ENCODE measurements around the gene RGS19. TPM values are rescaled to one million over a fixed set of nuclear protein-coding genes. Genes with fewer than 3 reads are reported as not detected.
A peak's percentile ranks its signal among the peaks of the same experiment; 100 is the strongest.

The RGS19 gene
- total and polyA plus RNA-seq, 3 experiments from 2014 or later: 35.3 to 120 (median 36.9) TPM

DNA sequence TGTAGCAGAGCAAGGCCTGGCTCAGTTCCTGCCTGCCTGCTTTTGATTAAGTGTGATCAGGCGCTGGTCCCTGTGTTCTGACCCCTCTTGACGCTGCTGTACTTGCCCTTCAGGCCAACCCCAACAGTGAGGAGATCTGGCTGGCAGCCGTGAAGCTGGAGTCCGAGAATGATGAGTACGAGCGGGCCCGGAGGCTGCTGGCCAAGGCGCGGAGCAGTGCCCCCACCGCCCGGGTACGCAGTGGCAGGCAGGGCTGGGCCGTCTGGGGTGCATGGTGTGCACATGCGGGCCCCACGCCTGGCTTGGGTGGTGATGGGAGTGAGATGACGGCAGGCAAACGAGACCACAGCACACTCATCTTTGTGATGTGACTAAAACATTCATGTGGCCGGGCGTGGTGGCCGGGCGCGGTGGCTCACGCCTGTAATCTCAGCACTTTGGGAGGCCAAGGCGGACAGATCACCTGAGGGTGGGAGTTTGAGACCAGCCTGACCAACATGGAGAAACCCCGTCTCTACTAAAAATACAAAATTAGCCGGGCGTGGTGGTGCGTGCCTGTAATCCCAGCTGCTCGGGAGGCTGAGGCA lies 53.4 kb downstream of the RGS19 start:
- H3K27ac ChIP-seq (ENCODE audit: low read depth, low read length): no peak overlapping the region
- H3K4me1 ChIP-seq (ENCODE audit: insufficient read depth, low read length): no peaks in the 10 kb centered on the region
- peaks cover 82% of the 10 kb centered on the region for H3K36me3 ChIP-seq (ENCODE audit: insufficient read depth, low read length)
- Mint-ChIP-seq H3K27ac (peak overlapping the region in 2 of 8 donors; percentile 12 to 47), H3K4me3 (no peak overlapping the region), H3K4me1 (no peaks in the 10 kb centered on the region), H3K27me3 (no peaks in the 10 kb centered on the region), H3K9me3 (no peaks in the 10 kb centered on the region), H3K36me3 (peaks cover 7 to 99% (median 11%) of the 10 kb centered on the region in 3 donors)
- H3K27me3 ChIP-seq (ENCODE audit: insufficient read depth, low read length, poor library complexity, severe bottlenecking): no peaks in the 10 kb centered on the region
- ChIA-PET CTCF (interaction anchor here (0.7 to 3.5 kb wide), 2 partner anchors 13 to 32 kb away, joined by 4 to 19 read pairs; no protein-coding TSS in a partner anchor), POLR2A (no interaction called here)
- DNase-seq: no peak
- H3K9me3 ChIP-seq (ENCODE audit: low read length): no peaks in the 10 kb centered on the region
- no peak overlapping the region for H3K4me3 ChIP-seq (ENCODE audit: low read length)

DNA sequence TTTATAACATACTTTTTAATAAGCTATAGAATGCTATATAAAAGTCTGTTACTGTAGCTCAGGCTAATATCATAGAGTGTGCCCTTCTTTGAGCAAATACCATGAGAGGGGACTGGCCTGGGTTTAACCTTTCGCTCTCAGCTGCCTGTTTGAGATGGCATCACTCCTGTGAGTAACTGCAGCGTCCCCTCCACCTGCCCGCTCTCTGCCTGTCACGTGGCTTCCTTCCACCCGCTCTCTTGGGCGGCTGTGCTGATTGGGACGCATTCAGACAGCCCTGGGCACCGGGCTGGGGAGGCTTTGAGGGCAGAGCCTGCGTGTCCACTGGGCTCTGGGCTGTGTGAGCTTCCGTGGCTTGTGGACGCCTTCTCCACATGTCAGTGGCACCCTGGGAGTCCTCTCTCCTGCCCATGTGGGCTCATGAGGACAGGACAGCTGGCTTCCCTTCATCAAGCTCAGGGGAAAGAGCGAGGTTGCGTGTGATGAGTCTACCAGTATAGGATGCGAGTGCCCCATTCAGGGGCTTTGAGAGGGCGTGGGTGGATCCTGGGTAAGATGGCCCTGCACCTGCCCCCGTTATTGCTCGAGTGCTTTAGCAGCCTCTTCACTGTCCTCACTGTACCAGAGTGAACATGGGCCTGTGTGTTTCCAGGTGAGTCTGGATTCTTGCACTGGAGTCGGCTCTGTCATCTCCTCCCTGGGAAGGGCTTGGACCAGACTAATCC lies 54.1 kb downstream of the RGS19 start:
- H3K4me3 ChIP-seq (ENCODE audit: low read length): no peak overlapping the region
- peaks cover 79% of the 10 kb centered on the region for H3K36me3 ChIP-seq (ENCODE audit: insufficient read depth, low read length)
- CTCF ChIA-PET: interaction anchor here (1.1 kb wide), 1 partner anchor 13 kb away, joined by 7 read pairs; no protein-coding TSS in a partner anchor
- no peak overlapping the region for H3K27ac ChIP-seq (ENCODE audit: low read depth, low read length)
- H3K4me1 ChIP-seq (ENCODE audit: insufficient read depth, low read length): no peaks in the 10 kb centered on the region
- Mint-ChIP-seq H3K36me3 (peaks cover 7 to 96% (median 8%) of the 10 kb centered on the region in 3 donors), H3K4me1 (no peaks in the 10 kb centered on the region), H3K27ac (no peak overlapping the region), H3K9me3 (no peaks in the 10 kb centered on the region), H3K27me3 (no peaks in the 10 kb centered on the region), H3K4me3 (no peak overlapping the region)
- POLR2A ChIA-PET: no interaction called here
- DNase-seq: no peak
- no peaks in the 10 kb centered on the region for H3K27me3 ChIP-seq (ENCODE audit: insufficient read depth, low read length, poor library complexity, severe bottlenecking)
- H3K9me3 ChIP-seq (ENCODE audit: low read length): no peaks in the 10 kb centered on the region

DNA sequence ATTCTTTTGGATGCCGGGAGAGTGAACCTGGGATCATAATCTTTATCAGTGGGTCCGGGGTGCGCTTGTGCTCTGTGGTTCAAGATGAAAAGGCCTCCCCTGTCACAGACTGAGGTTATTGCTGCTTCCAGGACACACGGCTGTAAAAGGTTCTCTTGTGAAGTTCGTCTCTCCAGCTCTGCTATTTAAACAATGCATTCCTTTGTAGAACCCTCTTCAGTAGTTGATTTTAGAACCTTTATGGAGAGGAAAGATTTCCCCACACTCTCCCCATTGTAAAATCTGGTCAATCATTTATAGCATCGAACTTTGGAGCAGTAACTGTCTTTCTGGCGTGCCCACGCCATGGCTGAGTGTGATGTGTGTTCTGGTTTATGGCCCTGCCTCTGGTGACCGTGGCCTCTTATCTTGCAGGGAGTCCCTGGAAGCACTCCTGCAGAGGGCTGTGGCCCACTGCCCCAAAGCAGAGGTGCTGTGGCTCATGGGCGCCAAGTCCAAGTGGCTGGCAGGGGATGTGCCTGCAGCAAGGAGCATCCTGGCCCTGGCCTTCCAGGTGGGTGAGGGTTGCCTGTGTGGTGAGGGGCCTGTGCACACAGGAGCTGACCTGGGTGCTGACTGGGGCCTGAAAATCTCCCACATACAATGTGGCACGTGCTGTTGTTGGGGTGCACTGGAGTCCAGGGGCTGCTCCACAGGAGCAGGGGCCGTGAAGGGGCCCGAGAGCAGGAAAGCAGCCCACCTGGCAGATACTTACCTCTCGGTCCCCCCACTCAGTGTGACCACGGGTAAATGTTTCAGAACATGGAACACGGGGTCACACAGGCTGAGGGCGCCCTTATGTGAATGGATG lies 55.0 kb downstream of the RGS19 start:
- CTCF ChIA-PET: interaction anchor here (1.1 kb wide), 1 partner anchor 14 kb away, joined by 7 read pairs; no protein-coding TSS in a partner anchor
- H3K36me3 Mint-ChIP-seq: peaks cover 7 to 94% (median 11%) of the 10 kb centered on the region in 3 donors

DNA sequence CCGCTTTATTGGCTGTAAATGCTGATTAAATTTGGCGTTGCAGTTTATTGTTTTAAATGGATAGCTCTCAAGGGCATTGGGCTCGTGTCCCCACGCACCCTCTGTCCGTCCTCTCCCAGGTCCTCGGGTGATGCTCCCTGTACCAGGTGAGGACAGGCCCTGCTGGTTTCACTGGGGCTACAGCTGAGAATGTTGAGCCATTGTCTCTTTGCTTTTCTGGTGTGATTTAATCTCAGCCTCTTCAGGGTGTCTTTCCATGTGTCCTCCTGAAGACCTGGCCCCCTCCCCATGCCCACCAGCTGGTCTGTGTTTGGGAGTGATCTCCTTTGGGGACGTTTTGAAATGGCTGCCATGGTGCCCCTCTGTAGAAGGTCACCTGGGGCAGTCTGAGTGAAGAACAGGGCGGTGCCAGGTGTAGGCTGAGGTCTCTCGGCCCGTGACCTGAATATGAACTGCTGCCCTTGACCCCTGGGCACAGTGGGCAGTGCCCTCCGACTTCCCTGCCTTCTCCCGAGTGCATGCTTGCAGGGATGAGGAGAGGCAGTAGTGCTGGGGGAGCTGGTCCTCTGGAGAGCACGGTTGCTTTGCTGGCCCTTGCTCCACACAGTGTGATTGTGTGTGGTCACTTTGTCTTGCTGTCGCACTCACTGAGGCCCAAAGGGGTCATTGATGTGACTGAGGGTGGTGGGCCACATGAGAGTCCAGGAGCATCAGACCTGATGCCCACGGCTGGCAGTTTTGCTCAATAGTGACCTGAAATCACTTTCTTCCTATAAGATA lies 55.8 kb downstream of the RGS19 start:
- peaks cover 80% of the 10 kb centered on the region for H3K36me3 ChIP-seq (ENCODE audit: insufficient read depth, low read length)
- Mint-ChIP-seq H3K4me1 (no peaks in the 10 kb centered on the region), H3K27me3 (no peaks in the 10 kb centered on the region), H3K27ac (peak overlapping the region in 1 of 8 donors; percentile 40), H3K9me3 (no peaks in the 10 kb centered on the region), H3K36me3 (peaks cover 10 to 92% (median 14%) of the 10 kb centered on the region in 3 donors), H3K4me3 (no peak overlapping the region)
- H3K27me3 ChIP-seq (ENCODE audit: insufficient read depth, low read length, poor library complexity, severe bottlenecking): no peaks in the 10 kb centered on the region
- no peaks in the 10 kb centered on the region for H3K4me1 ChIP-seq (ENCODE audit: insufficient read depth, low read length)
- H3K9me3 ChIP-seq (ENCODE audit: low read length): no peaks in the 10 kb centered on the region
- ChIA-PET CTCF (no interaction called here), POLR2A (interaction anchor here (0.8 kb wide), 1 partner anchor 15 kb away, joined by 4 read pairs; no protein-coding TSS in a partner anchor)
- H3K27ac ChIP-seq (ENCODE audit: low read depth, low read length): no peak overlapping the region
- no peak overlapping the region for H3K4me3 ChIP-seq (ENCODE audit: low read length)
- DNase-seq: no peak

More for the DNA sequence above, 55.0 kb downstream of the RGS19 start:
- H3K27me3 Mint-ChIP-seq: no peaks in the 10 kb centered on the region
- Histone ChIP-seq H3K36me3 (ENCODE audit: insufficient read depth, low read length) (peaks cover 76% of the 10 kb centered on the region), H3K27me3 (ENCODE audit: insufficient read depth, low read length, poor library complexity, severe bottlenecking) (no peaks in the 10 kb centered on the region), H3K4me1 (ENCODE audit: insufficient read depth, low read length) (no peaks in the 10 kb centered on the region), H3K9me3 (ENCODE audit: low read length) (no peaks in the 10 kb centered on the region), H3K27ac (ENCODE audit: low read depth, low read length) (no peak overlapping the region), H3K4me3 (ENCODE audit: low read length) (no peak overlapping the region)
- H3K4me1 Mint-ChIP-seq: no peaks in the 10 kb centered on the region
- DNase-seq: no peak
- H3K27ac Mint-ChIP-seq: no peak overlapping the region
- H3K9me3 Mint-ChIP-seq: no peaks in the 10 kb centered on the region
- H3K4me3 Mint-ChIP-seq: no peak overlapping the region
- POLR2A ChIA-PET: no interaction called here

Other genes starting within 250 kb of the RGS19 start
- gene ZBTB46, start 248.3 kb downstream of the RGS19 start, total RNA-seq: under 1 TPM; 0.31 to 0.39 TPM
- gene ZBTB46, start 248.3 kb downstream of the RGS19 start, polyA plus RNA-seq: 0.08 TPM
- not detected for gene ABHD16B, start 218.0 kb downstream of the RGS19 start, total RNA-seq
- gene ABHD16B, start 218.0 kb downstream of the RGS19 start, polyA plus RNA-seq: not detected
- 10 to 100 TPM; 60.0 to 64.4 TPM for gene TPD52L2, start 214.2 kb downstream of the RGS19 start, total RNA-seq
- gene TPD52L2, start 214.2 kb downstream of the RGS19 start, polyA plus RNA-seq: 72.1 TPM
- 10 to 100 TPM; 38.9 to 40.9 TPM for gene DNAJC5, start 184.4 kb downstream of the RGS19 start, total RNA-seq
- 8.3 TPM for gene DNAJC5, start 184.4 kb downstream of the RGS19 start, polyA plus RNA-seq
- 10 to 100 TPM; 35.7 to 36.2 TPM for gene UCKL1, start 123.1 kb downstream of the RGS19 start, total RNA-seq
- gene UCKL1, start 123.1 kb downstream of the RGS19 start, polyA plus RNA-seq: 34.5 TPM
- gene ZNF512B, start 109.6 kb downstream of the RGS19 start, total RNA-seq: 10 to 100 TPM; 11.5 to 12.1 TPM
- gene ZNF512B, start 109.6 kb downstream of the RGS19 start, polyA plus RNA-seq: 1.0 TPM
- gene SAMD10, start 99.9 kb downstream of the RGS19 start, total RNA-seq: 10 to 100 TPM; 19.3 to 24.5 TPM
- 15.6 TPM for gene SAMD10, start 99.9 kb downstream of the RGS19 start, polyA plus RNA-seq
- 10 to 100 TPM; 76.2 to 78.3 TPM for gene PRPF6, start 98.4 kb downstream of the RGS19 start, total RNA-seq
- 97.1 TPM for gene PRPF6, start 98.4 kb downstream of the RGS19 start, polyA plus RNA-seq
- 1 to 10 TPM; 2.4 to 2.7 TPM for gene C20orf204, start 43.3 kb downstream of the RGS19 start, total RNA-seq
- 0.40 TPM for gene C20orf204, start 43.3 kb downstream of the RGS19 start, polyA plus RNA-seq
- gene SOX18, start 29.9 kb downstream of the RGS19 start, total RNA-seq: not detected
- gene SOX18, start 29.9 kb downstream of the RGS19 start, polyA plus RNA-seq: not detected
- gene TCEA2, start 16.3 kb downstream of the RGS19 start, total RNA-seq: 10 to 100 TPM; 24.2 to 24.5 TPM
- 30.9 TPM for gene TCEA2, start 16.3 kb downstream of the RGS19 start, polyA plus RNA-seq
- under 1 TPM; 0.38 to 0.44 TPM for gene OPRL1, start 564 bp upstream of the RGS19 start, total RNA-seq
- 0.49 TPM for gene OPRL1, start 564 bp upstream of the RGS19 start, polyA plus RNA-seq
- gene LKAAEAR1, start 4.9 kb upstream of the RGS19 start, total RNA-seq: under 1 TPM; 0.29 to 0.39 TPM
- gene LKAAEAR1, start 4.9 kb upstream of the RGS19 start, polyA plus RNA-seq: 1.2 TPM
- gene NPBWR2, start 28.0 kb upstream of the RGS19 start, total RNA-seq: not detected
- gene NPBWR2, start 28.0 kb upstream of the RGS19 start, polyA plus RNA-seq: not detected
- gene MYT1, start 84.9 kb upstream of the RGS19 start, total RNA-seq: under 1 TPM in 1 of 2 experiments, not detected in 1; 0.07 TPM
- gene MYT1, start 84.9 kb upstream of the RGS19 start, polyA plus RNA-seq: not detected
- gene PCMTD2, start 176.2 kb upstream of the RGS19 start, total RNA-seq: 10 to 100 TPM; 36.8 to 37.4 TPM
- gene PCMTD2, start 176.2 kb upstream of the RGS19 start, polyA plus RNA-seq: 58.8 TPM

Measured in CD8-positive, alpha-beta memory T cell (primary cell).